Ectodermal cell (in vitro differentiated cells): ENCODE data around the gene ARHGAP4.

Experiments
- H3K27ac ChIP-seq: 2 replicates; pipeline ENCODE4 v1.7.0; 2013; ENCODE audit warnings: mild to moderate bottlenecking, low read depth, low read length; ENCODE audit not compliant: insufficient read depth, poor library complexity, severe bottlenecking
- H3K27me3 ChIP-seq: 2 replicates; pipeline ENCODE4 v1.7.0; 2013; ENCODE audit warnings: mild to moderate bottlenecking, low read length; ENCODE audit not compliant: insufficient read depth, control insufficient read depth, poor library complexity, severe bottlenecking
- H3K36me3 ChIP-seq: one replicate; pipeline ENCODE4 v1.7.0; 2013; ENCODE audit warnings: low read length; ENCODE audit not compliant: control insufficient read depth, insufficient read depth
- H3K4me1 ChIP-seq: one replicate; pipeline ENCODE4 v1.7.0; 2013; ENCODE audit warnings: low read length; ENCODE audit not compliant: control insufficient read depth, insufficient read depth
- H3K4me3 ChIP-seq: 2 replicates; pipeline ENCODE4 v1.7.0; 2013; ENCODE audit warnings: low read depth, low read length, control low read depth; ENCODE audit not compliant: insufficient read depth
- H3K9me3 ChIP-seq: 2 replicates; pipeline ENCODE4 v1.7.0; 2013; ENCODE audit warnings: mild to moderate bottlenecking, low read length, moderate library complexity; ENCODE audit not compliant: control insufficient read depth
- WGBS, 2 experiments: methylation state at CpG; one replicate each; pipeline ENCODE4 v1.1.7; 2013; ENCODE audit warnings: missing lambda C conversion rate in 2 of 2; 5-methylcytosine and 5-hydroxymethylcytosine counted together

The ARHGAP4 gene

GRCh38 chrX:153873282-153874084 lies 52.6 kb downstream of the ARHGAP4 start:
- no peaks in the 10 kb centered on the region for H3K36me3 ChIP-seq
- H3K27ac ChIP-seq: peak overlapping the region; percentile 44
- H3K27me3 ChIP-seq: no peaks in the 10 kb centered on the region
- H3K4me1 ChIP-seq: peaks cover 37% of the 10 kb centered on the region
- 16 to 19% methylated on average over 7 of the region's 7 CpGs for WGBS, 2 experiments
- no peaks in the 10 kb centered on the region for H3K9me3 ChIP-seq
- H3K4me3 ChIP-seq: no peak overlapping the region

- Histone ChIP-seq H3K4me3 (no peak overlapping the region), H3K9me3 (no peaks in the 10 kb centered on the region), H3K36me3 (no peaks in the 10 kb centered on the region), H3K27me3 (no peaks in the 10 kb centered on the region), H3K4me1 (peaks cover 28% of the 10 kb centered on the region), H3K27ac (no peak overlapping the region)
- WGBS, 2 experiments: 87 to 89% methylated on average over 29 of the region's 29 CpGs
Measured at GRCh38 chrX:153871946-153872878, 53.9 kb downstream of the ARHGAP4 start.

DNA sequence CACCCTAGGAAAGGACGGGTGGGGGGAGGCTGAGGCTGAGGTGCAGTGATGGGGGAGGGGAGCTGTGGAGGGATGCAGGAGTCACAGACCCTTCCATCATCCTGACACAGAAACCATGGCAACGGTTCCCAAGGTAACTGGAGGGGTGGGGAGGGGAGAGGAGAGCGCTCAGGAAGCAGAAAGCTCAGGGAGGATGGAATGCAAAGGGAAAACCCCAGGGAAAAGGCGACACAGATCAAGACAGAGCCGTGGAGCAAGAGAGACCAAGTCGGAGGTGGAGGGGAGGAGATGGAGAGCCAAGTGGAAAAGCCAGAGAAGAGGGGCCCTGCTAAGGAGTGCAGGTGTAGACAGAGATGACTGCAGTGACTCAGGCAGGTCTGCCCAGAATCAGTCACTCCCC lies 54.6 kb downstream of the ARHGAP4 start:
- no peaks in the 10 kb centered on the region for H3K9me3 ChIP-seq
- peaks cover 28% of the 10 kb centered on the region for H3K4me1 ChIP-seq
- H3K4me3 ChIP-seq: no peak overlapping the region
- H3K36me3 ChIP-seq: no peaks in the 10 kb centered on the region
- 34 to 39% methylated on average over 5 to 6 of the region's 6 CpGs for WGBS, 2 experiments
- H3K27me3 ChIP-seq: no peaks in the 10 kb centered on the region
- H3K27ac ChIP-seq: no peak overlapping the region

- H3K4me1 ChIP-seq: peaks cover 28% of the 10 kb centered on the region
- H3K36me3 ChIP-seq: no peaks in the 10 kb centered on the region
- no peak overlapping the region for H3K4me3 ChIP-seq
- WGBS, 2 experiments: 82 to 87% methylated on average over 19 to 21 of the region's 21 CpGs
- no peak overlapping the region for H3K27ac ChIP-seq
- no peaks in the 10 kb centered on the region for H3K27me3 ChIP-seq
- H3K9me3 ChIP-seq: no peaks in the 10 kb centered on the region
Measured at GRCh38 chrX:153870791-153871360, 55.2 kb downstream of the ARHGAP4 start.

GRCh38 chrX:153870288-153870690 lies 55.8 kb downstream of the ARHGAP4 start:
- no peaks in the 10 kb centered on the region for H3K36me3 ChIP-seq

GRCh38 chrX:153869473-153870287 lies 56.4 kb downstream of the ARHGAP4 start:
- H3K27ac ChIP-seq: no peak overlapping the region
- H3K4me3 ChIP-seq: no peak overlapping the region
- H3K4me1 ChIP-seq: peaks cover 28% of the 10 kb centered on the region
- no peaks in the 10 kb centered on the region for H3K27me3 ChIP-seq
- no peaks in the 10 kb centered on the region for H3K36me3 ChIP-seq
- WGBS, 2 experiments: 94 to 95% methylated on average over 31 of the region's 31 CpGs
- no peaks in the 10 kb centered on the region for H3K9me3 ChIP-seq

More at GRCh38 chrX:153870288-153870690, 55.8 kb downstream of the ARHGAP4 start:
- WGBS, 2 experiments: 91 to 92% methylated on average over 11 of the region's 11 CpGs
- Histone ChIP-seq H3K9me3 (no peaks in the 10 kb centered on the region), H3K4me1 (peaks cover 28% of the 10 kb centered on the region), H3K27me3 (no peaks in the 10 kb centered on the region), H3K4me3 (no peak overlapping the region), H3K27ac (no peak overlapping the region)

DNA sequence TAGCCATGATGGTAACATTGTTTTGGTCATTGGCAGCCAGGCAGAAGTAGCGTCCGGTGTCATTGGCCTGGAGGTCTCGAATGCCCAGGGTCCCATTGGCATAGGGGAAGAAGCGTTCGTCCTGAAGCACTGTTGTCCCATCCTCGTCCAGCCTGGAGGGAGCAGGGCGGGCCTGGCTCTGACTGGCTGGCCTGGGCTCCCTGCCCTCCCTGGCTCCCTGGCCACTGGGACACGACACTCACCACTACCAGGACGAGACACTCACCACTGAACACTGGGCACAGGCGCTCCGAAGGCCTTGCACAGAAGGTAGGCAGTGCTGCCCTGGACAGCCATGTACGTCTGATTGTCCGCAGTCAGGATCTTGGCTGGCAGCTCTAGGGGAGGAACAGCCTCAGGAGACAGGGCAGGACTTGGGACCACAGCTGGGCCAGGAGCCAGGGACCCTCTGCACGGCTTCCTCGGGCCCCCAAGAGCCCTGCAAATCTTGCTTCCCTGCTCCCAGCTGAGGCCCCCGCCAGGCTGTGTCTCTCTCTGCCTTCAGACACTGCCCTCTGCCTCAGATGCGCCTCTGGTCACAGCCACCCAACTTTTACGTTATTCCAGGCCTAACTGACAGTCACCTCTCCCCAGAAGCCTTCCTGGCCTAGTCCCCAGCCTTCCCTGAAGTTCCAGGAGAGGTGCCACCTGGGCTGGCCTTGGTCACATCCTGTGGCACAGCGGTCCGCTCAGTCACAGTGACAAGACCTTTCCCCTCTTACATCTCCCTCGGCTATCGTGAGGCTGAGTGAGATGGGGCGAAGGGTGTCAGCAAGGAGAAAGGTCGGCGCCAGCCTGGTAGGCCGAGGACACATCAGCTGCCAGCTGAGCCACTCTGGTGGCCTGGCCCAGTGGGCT lies 57.2 kb downstream of the ARHGAP4 start:
- no peaks in the 10 kb centered on the region for H3K36me3 ChIP-seq
- WGBS, 2 experiments: 95 to 96% methylated on average over 26 of the region's 26 CpGs
- no peak overlapping the region for H3K4me3 ChIP-seq
- H3K9me3 ChIP-seq: no peaks in the 10 kb centered on the region
- no peak overlapping the region for H3K27ac ChIP-seq
- H3K4me1 ChIP-seq: peaks cover 19% of the 10 kb centered on the region
- H3K27me3 ChIP-seq: no peaks in the 10 kb centered on the region

DNA sequence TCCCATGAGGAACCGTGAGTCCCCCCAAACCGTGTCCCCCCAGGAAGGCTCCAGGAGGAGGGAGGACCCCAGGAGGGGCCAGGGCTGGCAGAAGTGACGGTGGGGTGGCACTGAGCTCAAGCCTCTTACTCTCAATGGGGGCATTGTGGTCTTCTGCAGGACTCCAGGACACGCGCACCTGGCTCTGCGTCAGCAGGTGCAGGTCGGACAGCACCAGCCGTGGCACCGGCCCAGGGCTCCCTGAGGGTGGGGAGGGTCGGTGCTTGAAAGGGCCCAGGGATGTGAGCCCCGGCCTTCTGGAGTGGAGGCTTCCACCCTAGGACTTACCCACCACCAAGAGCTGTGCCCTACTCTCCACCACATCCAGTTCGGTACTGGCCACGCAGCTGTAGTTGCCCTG lies 58.4 kb downstream of the ARHGAP4 start:
- Histone ChIP-seq H3K27ac (no peak overlapping the region), H3K4me1 (peaks cover 17% of the 10 kb centered on the region), H3K9me3 (no peaks in the 10 kb centered on the region), H3K4me3 (no peak overlapping the region), H3K27me3 (no peaks in the 10 kb centered on the region), H3K36me3 (no peaks in the 10 kb centered on the region)
- 96 to 97% methylated on average over 13 of the region's 13 CpGs for WGBS, 2 experiments

DNA sequence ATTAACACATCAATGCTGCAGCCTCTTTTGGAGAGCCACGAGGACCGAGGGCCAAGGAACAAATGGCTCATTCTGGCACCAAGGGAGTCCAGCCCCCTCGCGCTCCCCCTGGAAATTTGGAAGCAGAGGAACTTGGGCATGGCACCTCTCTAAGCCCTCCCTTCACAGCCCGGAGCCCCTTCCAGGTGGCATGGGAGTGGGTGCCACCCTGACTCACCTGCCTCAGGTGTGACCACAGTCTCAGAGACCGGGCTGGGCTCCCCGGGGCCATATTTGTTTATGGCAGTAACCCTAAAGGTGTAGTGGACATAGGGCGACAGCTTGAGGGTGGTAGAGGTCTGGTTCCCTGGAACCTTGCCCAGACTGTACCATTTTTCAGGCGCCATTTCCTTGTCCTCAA lies 58.9 kb downstream of the ARHGAP4 start:
- Histone ChIP-seq H3K4me1 (peaks cover 17% of the 10 kb centered on the region), H3K27ac (no peak overlapping the region), H3K27me3 (no peaks in the 10 kb centered on the region), H3K36me3 (no peaks in the 10 kb centered on the region), H3K9me3 (no peaks in the 10 kb centered on the region), H3K4me3 (no peak overlapping the region)
- 94 to 95% methylated on average over 9 of the region's 9 CpGs for WGBS, 2 experiments
